K562 (cell line): Measurements from ENCODE around the gene C12orf75. TPM values are rescaled to one million over a fixed set of nuclear protein-coding genes. Genes with fewer than 3 reads are reported as not detected.

Experiments
- ATAC-seq: fragments of 200-7000 bp; cut with Tn5 transposase; 3 replicates; pipeline ENCODE4 v1.9.1; 2020; ENCODE audit warnings: moderate library complexity
- BruUV-seq: library from RNA; stranded (reverse); fragments of 400-500 nt; replicated peaks from 2 replicates; lab custom pipeline; 2021; lab: Mats Ljungman, UMichigan
- CTCF ChIA-PET: fragments of 300-600 bp; formaldehyde crosslinking; extraction: SDS; loops from one replicate; lab custom pipeline; 2021; ENCODE audit warnings: low intra/inter-chr PET ratio; lab: Yijun Ruan, JAX
- POLR2A ChIA-PET: fragments of 300-600, 350-650 bp; sonication (Branson Sonifier 250); formaldehyde crosslinking; extraction: SDS; loops from one replicate; lab custom pipeline; 2021; ENCODE audit warnings: antibody characterized with exemption, inconsistent platforms; lab: Yijun Ruan, JAX
- DNase-seq, 4 experiments: peaks; one replicate each; pipeline versions ENCODE4 v3.0.0 to v3.0.0-alpha.2; 2011 to 2018; ENCODE audit warnings: low spot score in 3 of 4, mixed read lengths in 3 of 4; ENCODE audit errors: extremely low read depth in 1 of 4
- FAIRE-seq: peaks from 2 replicates; lab custom pipeline; 2011; peaks lifted over from hg19 to GRCh38; lab: Jason Lieb, UNC
- H2AFZ ChIP-seq: 2 replicates; pipeline ENCODE4 v1.6.0; 2011; ENCODE audit warnings: low read depth, low read length, control low read depth, inconsistent platforms
- H3K27ac ChIP-seq: fragments of 200-600 bp; 3 replicates; pipeline ENCODE4 v1.8.0; 2011; ENCODE audit warnings: low read depth, mild to moderate bottlenecking, control low read depth, inconsistent platforms, low read length, moderate library complexity, mixed read lengths; ENCODE audit errors: extremely low read depth
- H3K27me3 ChIP-seq, 2 experiments: fragments of 300-600 bp in 1 of 2; 2 replicates in 1 of 2; 3 replicates in 1 of 2; pipeline versions ENCODE4 v1.6.0 to v1.8.0; 2011; ENCODE audit warnings: inconsistent platforms in 2 of 2, low read length in 2 of 2, mild to moderate bottlenecking in 1 of 2, mixed read lengths in 1 of 2, moderate library complexity in 1 of 2; ENCODE audit not compliant: control insufficient read depth in 2 of 2, insufficient read depth in 2 of 2
- H3K36me3 ChIP-seq: fragments of 300-600 bp; 3 replicates; pipeline ENCODE4 v1.8.0; 2011; ENCODE audit warnings: mild to moderate bottlenecking, low read length, inconsistent platforms; ENCODE audit not compliant: control insufficient read depth, insufficient read depth
- H3K4me1 ChIP-seq, 2 experiments: fragments of 200-600 bp in 1 of 2; replicated peaks in 1 of 2; 2 replicates in 1 of 2; 3 replicates in 1 of 2; pipeline versions ENCODE4 v1.5.1 to v1.8.0; 2011; ENCODE audit warnings: inconsistent platforms in 2 of 2, low read length in 2 of 2, mild to moderate bottlenecking in 1 of 2, mixed read lengths in 1 of 2, moderate library complexity in 1 of 2; ENCODE audit not compliant: control insufficient read depth in 2 of 2, insufficient read depth in 2 of 2
- H3K4me2 ChIP-seq: 2 replicates; pipeline ENCODE4 v1.6.1; 2011; ENCODE audit warnings: low read length, control low read depth, inconsistent platforms, mixed read lengths; ENCODE audit not compliant: insufficient read depth
- H3K4me3 ChIP-seq: fragments of 200-600 bp; sonication (generic), shearing (Covaris generic); 2 replicates; pipeline ENCODE4 v1.5.1; 2016; ENCODE audit warnings: control low read depth, inconsistent platforms
- H3K79me2 ChIP-seq: fragments of 200-600 bp; 3 replicates; pipeline ENCODE4 v1.8.0; 2011; ENCODE audit warnings: low read length, inconsistent platforms; ENCODE audit not compliant: control insufficient read depth, insufficient read depth
- H3K9ac ChIP-seq, 2 experiments: 2 replicates each; pipeline versions ENCODE4 v1.6.0 to v1.6.1; 2011; ENCODE audit warnings: low read depth in 2 of 2, low read length in 2 of 2, control low read depth in 1 of 2, inconsistent platforms in 1 of 2, mild to moderate bottlenecking in 1 of 2, mixed read lengths in 1 of 2; ENCODE audit not compliant: insufficient read depth in 1 of 2
- H3K9me1 ChIP-seq: one replicate; pipeline ENCODE4 v1.6.0; 2011; ENCODE audit warnings: inconsistent platforms, mild to moderate bottlenecking, low read length, moderate library complexity; ENCODE audit not compliant: control insufficient read depth, insufficient read depth
- H3K9me3 ChIP-seq: replicated peaks from 2 replicates; pipeline ENCODE4 v1.5.1; 2011; ENCODE audit warnings: low read depth, low read length, inconsistent platforms; ENCODE audit not compliant: control insufficient read depth, insufficient read depth
- H4K20me1 ChIP-seq: replicated peaks from 2 replicates; pipeline ENCODE4 v1.6.1; 2011; ENCODE audit warnings: low read length, inconsistent platforms, mixed read lengths; ENCODE audit not compliant: control insufficient read depth, insufficient read depth
- CHD2 ChIP-seq: IDR thresholded peaks from 2 replicates; pipeline ENCODE4 v1.6.1; 2011; ENCODE audit warnings: low read depth, low read length
- CLOCK ChIP-seq: fragments of 250-450 bp; sonication (Bioruptor Pico); IDR thresholded peaks from 2 replicates; pipeline ENCODE4 v1.4.0; 2020; ENCODE audit warnings: mild to moderate bottlenecking, moderate library complexity, borderline replicate concordance
- FOXJ2 ChIP-seq: fragments of 200-800 bp; sonication (Bioruptor generic); IDR thresholded peaks from 2 replicates; pipeline ENCODE4 v1.6.1; 2016; ENCODE audit warnings: missing genetic modification characterization, missing compliant biosample characterization
- SMC3 ChIP-seq: conservative IDR thresholded peaks from 2 replicates; pipeline ENCODE4 v1.6.1; 2011; ENCODE audit warnings: low read depth, low read length, improper control_type of control experiment; ENCODE audit not compliant: insufficient read depth
- ZNF184 ChIP-seq: sonication (generic); formaldehyde crosslinking; IDR thresholded peaks from 2 replicates; pipeline ENCODE4 v1.5.0; 2020; ENCODE audit warnings: missing genetic modification reagents
- ZNF512 ChIP-seq: IDR thresholded peaks from 2 replicates; pipeline ENCODE4 v1.6.1; 2016; ENCODE audit warnings: missing genetic modification characterization, missing compliant biosample characterization
- WGBS: fragments of 100-300 bp; shearing (Covaris generic); methylation state at CpG from one replicate; pipeline ENCODE4 v1.1.6; 2016; ENCODE audit warnings: low coverage, mixed read lengths; ENCODE audit not compliant: insufficient coverage; ENCODE audit errors: missing lambda C conversion rate; 5-methylcytosine and 5-hydroxymethylcytosine counted together
- in situ Hi-C: fragments of 300-500 bp; cut with MboI; formaldehyde crosslinking; loops from 4 replicates; pipeline ENCODE4 v1.15.0; 2018; ENCODE audit warnings: inconsistent platforms, mixed read lengths
- intact Hi-C: fragments of 100-400 bp; cut with micrococcal nuclease; formaldehyde crosslinking; loops from 2 replicates; pipeline ENCODE4 v1.14.2; 2022
- polyA plus RNA-seq, 8 experiments: library from polyadenylated mRNA; depleted of rRNA in 4 of 8; stranded (reverse) in 5 of 8; unstranded in 3 of 8; fragments of >200 nt; fragmentation: Nextera tagmentation in 2 of 8; fragmentation: Illumina TruSeq in 1 of 8; extraction: Ambion mirVana in 2 of 8; extraction: Trizol in 1 of 8; gene quantifications; 2 replicates each; pipeline versions ENCODE4 v1.2.1 to v1.2.3, GENCODE V29; 2011 to 2014; ENCODE audit warnings: inconsistent platforms in 1 of 8, missing spikeins in 1 of 8
- total RNA-seq, 7 experiments: library from RNA; depleted of rRNA in 6 of 7; stranded (reverse); fragments of >200 nt in 6 of 7; fragmentation: Illumina TruSeq in 2 of 7; extraction: Trizol in 2 of 7; gene quantifications; 2 replicates each; pipeline versions ENCODE4 v1.2.1 to v1.2.3, GENCODE V29; 2011 to 2021; ENCODE audit warnings: low replicate concordance in 1 of 7

Gene C12orf75
- total and polyA plus RNA-seq, 9 of the 15 experiments (the other 6 are each of a cell fraction or from before 2014, with no cell fraction given) = 0.06 to 0.82 (median 0.26) TPM; not detected in 3

GRCh38 chr12:105315726-105316125, 14.8 kb upstream of the C12orf75 start (continued):
- TF ChIP-seq CLOCK (CRISPR knock-in tag) = no peak
- no peak for TF ChIP-seq ZNF184 (CRISPR knock-in tag)
- no peak for TF ChIP-seq SMC3

GRCh38 chr12:105316931-105317852, 13.3 kb upstream of the C12orf75 start:
- H3K27ac ChIP-seq = no peak overlapping the region
- 1% methylated on average over 4 of the region's 4 CpGs for WGBS
- peaks cover 0 to 19% of the 10 kb centered on the region in 2 experiments; a peak in 2 of 5 replicates for H3K27me3 ChIP-seq
- no peaks in the 10 kb centered on the region for H4K20me1 ChIP-seq
- H3K4me1 ChIP-seq = no peaks in the 10 kb centered on the region
- H3K36me3 ChIP-seq = no peaks in the 10 kb centered on the region
- no peak overlapping the region for H2AFZ ChIP-seq
- no peak for ATAC-seq
- BruUV-seq = no TSS peak
- FAIRE-seq = no peak
- ChIA-PET CTCF (no interaction called here), POLR2A (interaction anchor here (0.7 kb wide), 1 partner anchor 961 kb away, joined by 3 read pairs; no protein-coding TSS in a partner anchor)
- in situ Hi-C loops (no loop called here), intact Hi-C loops (no loop called here)
- no peak overlapping the region for H3K9ac ChIP-seq
- TF ChIP-seq ZNF512 (tag) (peak; percentile 47; the same call in 1 of the 2 replicates), FOXJ2 (tag) (no peak), CHD2 (no peak)
- H3K9me3 ChIP-seq = no peaks in the 10 kb centered on the region
- H3K9me1 ChIP-seq = no peaks in the 10 kb centered on the region
- H3K79me2 ChIP-seq = no peaks in the 10 kb centered on the region
- no peak overlapping the region for H3K4me3 ChIP-seq
- no peak for DNase-seq
- no peak overlapping the region for H3K4me2 ChIP-seq
